ENCODE data around the gene MAP4K3.

- TF ChIP-seq CTCF (IDR thresholded peaks at IDR 0.05) = no peak
- TF ChIP-seq POLR2A (IDR thresholded peaks at IDR 0.05) = no peak
Measured at GRCh38 chr2:39246382-39246980, 190.6 kb downstream of the MAP4K3 start.

Data from vagina (tissue), 2 donors.